NK-92 treated with Interleukin-12 subunit alpha and Interleukin-12 subunit beta, amount 100 ng/mL, for 24 hours (cell line): Measurements from ENCODE around the gene PKP4.
"Not testable (repeated sequence)": the region's sequence is repeated elsewhere in the genome, so short reads cannot be mapped to it uniquely, and the experiment has no call there.

Source experiments
- DNase-seq: peaks from one replicate; lab custom pipeline; 2025; lab: John Stamatoyannopoulos, UW

PKP4 gene

GRCh38 chr2:158473300-158473699 is 16.5 kb downstream of the PKP4 start:
- DNase-seq = not testable (repeated sequence)

- DNase-seq = no peak
These were observed 17.1 kb downstream of the PKP4 start for GRCh38 chr2:158473719-158474392.

- DNase-seq = not testable (repeated sequence)
These were observed 17.8 kb downstream of the PKP4 start for GRCh38 chr2:158474526-158475011.

GRCh38 chr2:158477202-158477601 is 20.4 kb downstream of the PKP4 start:
- no peak for DNase-seq

GRCh38 chr2:158478237-158478636 is 21.5 kb downstream of the PKP4 start:
- DNase-seq = no peak

GRCh38 chr2:158478816-158479215 is 22.1 kb downstream of the PKP4 start:
- no peak for DNase-seq

GRCh38 chr2:158481116-158481515 is 24.4 kb downstream of the PKP4 start:
- no peak for DNase-seq

- DNase-seq = no peak
These were observed 25.8 kb downstream of the PKP4 start for GRCh38 chr2:158482594-158482993.

GRCh38 chr2:158484892-158485556 is 28.3 kb downstream of the PKP4 start:
- no peak for DNase-seq

GRCh38 chr2:158486150-158486969 is 29.6 kb downstream of the PKP4 start:
- DNase-seq = no peak

GRCh38 chr2:158486970-158487325 is 30.2 kb downstream of the PKP4 start:
- no peak for DNase-seq

- DNase-seq = no peak
These were observed 30.7 kb downstream of the PKP4 start for GRCh38 chr2:158487419-158487818.

- DNase-seq = no peak
These were observed 31.9 kb downstream of the PKP4 start for GRCh38 chr2:158488442-158489216.

- DNase-seq = no peak
These were observed 32.8 kb downstream of the PKP4 start for GRCh38 chr2:158489366-158490112.

GRCh38 chr2:158491072-158491471 is 34.3 kb downstream of the PKP4 start:
- no peak for DNase-seq

- DNase-seq = no peak
These were observed 36.7 kb downstream of the PKP4 start for GRCh38 chr2:158493458-158493857.

GRCh38 chr2:158495175-158495574 is 38.4 kb downstream of the PKP4 start:
- DNase-seq = no peak

GRCh38 chr2:158496986-158497385 is 40.2 kb downstream of the PKP4 start:
- no peak for DNase-seq

GRCh38 chr2:158497486-158497885 is 40.7 kb downstream of the PKP4 start:
- no peak for DNase-seq

- DNase-seq = no peak
These were observed 41.4 kb downstream of the PKP4 start for GRCh38 chr2:158498043-158498748.

GRCh38 chr2:158498749-158499136 is 42.0 kb downstream of the PKP4 start:
- DNase-seq = no peak
